ENCODE data around the gene SPATA31A6.
"Not testable (repeated sequence)": the region's sequence is repeated elsewhere in the genome, so short reads cannot be mapped to it uniquely, and the experiment has no call there.

- not testable (repeated sequence) for TF ChIP-seq FOXM1 (IDR thresholded peaks at IDR 0.05; ENCODE audit: borderline replicate concordance); ELF4 (IDR thresholded peaks at IDR 0.05); FOXK2 (IDR thresholded peaks at IDR 0.05); SP1 (IDR thresholded peaks at IDR 0.05); LEF1 (IDR thresholded peaks at IDR 0.05; ENCODE audit: borderline replicate concordance); HDGF (IDR thresholded peaks at IDR 0.05; ENCODE audit: borderline replicate concordance); CTBP1 (IDR thresholded peaks at IDR 0.05; ENCODE audit: borderline replicate concordance); BHLHE40 (IDR thresholded peaks at IDR 0.05; ENCODE audit: borderline replicate concordance)
Measured at GRCh38 chr9:42160299-42160698, 23.2 kb upstream of the SPATA31A6 start.
